GM21526 (cell line): ENCODE data around the gene JAML.

ENCODE experiments used
- ATAC-seq: cut with Tn5 transposase; IDR thresholded peaks from one replicate; pipeline ENCODE4 v1.9.1; 2021; ENCODE audit warnings: moderate library complexity; ENCODE audit not compliant: unreplicated experiment, low FRiP score

JAML gene

GRCh38 chr11:118217575-118217974, 7.2 kb downstream of the JAML start:
- ATAC-seq, result no peak

- no peak for ATAC-seq
Observed at GRCh38 chr11:118216621-118217481, 8.0 kb downstream of the JAML start.

- ATAC-seq, result no peak
Observed at GRCh38 chr11:118215765-118216164, 9.0 kb downstream of the JAML start.

- ATAC-seq, result no peak
Observed at GRCh38 chr11:118215262-118215661, 9.5 kb downstream of the JAML start.

- no peak for ATAC-seq
Observed at GRCh38 chr11:118214210-118214914, 10.4 kb downstream of the JAML start.

GRCh38 chr11:118213781-118214180, 11.0 kb downstream of the JAML start:
- no peak for ATAC-seq

- ATAC-seq, result no peak
Observed at GRCh38 chr11:118213201-118213600, 11.6 kb downstream of the JAML start.

GRCh38 chr11:118212781-118213191, 12.0 kb downstream of the JAML start:
- no peak for ATAC-seq

GRCh38 chr11:118212131-118212725, 12.6 kb downstream of the JAML start:
- ATAC-seq, result no peak

- no peak for ATAC-seq
Observed at GRCh38 chr11:118211006-118211405, 13.8 kb downstream of the JAML start.

- ATAC-seq, result no peak
Observed at GRCh38 chr11:118210323-118210722, 14.5 kb downstream of the JAML start.

- no peak for ATAC-seq
Observed at GRCh38 chr11:118209033-118209432, 15.8 kb downstream of the JAML start.

- no peak for ATAC-seq
Observed at GRCh38 chr11:118207079-118207478, 17.7 kb downstream of the JAML start.

GRCh38 chr11:118206391-118207031, 18.3 kb downstream of the JAML start:
- ATAC-seq, result no peak

GRCh38 chr11:118205606-118206378, 19.0 kb downstream of the JAML start:
- ATAC-seq, result no peak

GRCh38 chr11:118202599-118203422, 22.0 kb downstream of the JAML start:
- ATAC-seq, result no peak

GRCh38 chr11:118201966-118202365, 22.8 kb downstream of the JAML start:
- no peak for ATAC-seq

GRCh38 chr11:118200901-118201680, 23.7 kb downstream of the JAML start:
- ATAC-seq, result no peak

GRCh38 chr11:118200497-118200896, 24.3 kb downstream of the JAML start:
- ATAC-seq, result no peak
